GM20000 (cell line): Measurements from ENCODE around the gene THOC5.
"Not testable (repeated sequence)": the region's sequence is repeated elsewhere in the genome, so short reads cannot be mapped to it uniquely, and the experiment has no call there.

ENCODE experiments used
- DNase-seq: peaks from one replicate; pipeline ENCODE4 v3.0.0; 2012; ENCODE audit warnings: low spot score
- CTCF ChIP-seq: IDR thresholded peaks from 2 replicates; pipeline ENCODE4 v1.5.1; 2012; ENCODE audit warnings: mild to moderate bottlenecking, control low read depth; ENCODE audit errors: extremely low read depth, missing control alignments

THOC5 gene

GRCh38 chr22:29569011-29569678 lies 15.6 kb upstream of the THOC5 start:
- DNase-seq: no peak

GRCh38 chr22:29567338-29567737 lies 13.8 kb upstream of the THOC5 start:
- TF ChIP-seq CTCF: no peak
- no peak for DNase-seq

More at GRCh38 chr22:29569011-29569678, 15.6 kb upstream of the THOC5 start:
- no peak for TF ChIP-seq CTCF

- not testable (repeated sequence) for DNase-seq
These were observed 13.0 kb upstream of the THOC5 start for GRCh38 chr22:29566513-29566912.

GRCh38 chr22:29563652-29564460 lies 10.3 kb upstream of the THOC5 start:
- no peak for TF ChIP-seq CTCF
- DNase-seq: no peak

- DNase-seq: no peak
- no peak for TF ChIP-seq CTCF
These were observed 6.3 kb upstream of the THOC5 start for GRCh38 chr22:29559853-29560252.

GRCh38 chr22:29559030-29559429 lies 5.5 kb upstream of the THOC5 start:
- TF ChIP-seq CTCF: no peak
- no peak for DNase-seq

GRCh38 chr22:29555065-29555644 lies 1.6 kb upstream of the THOC5 start:
- TF ChIP-seq CTCF: no peak
- DNase-seq: no peak

- not testable (repeated sequence) for DNase-seq
These were observed 1.2 kb downstream of the THOC5 start for GRCh38 chr22:29552357-29552756.
